ENCODE results near the gene PATJ. TPM values are rescaled to one million over a fixed set of nuclear protein-coding genes. Genes with fewer than 3 reads are reported as not detected.
"Not testable (repeated sequence)": the region's sequence is repeated elsewhere in the genome, so short reads cannot be mapped to it uniquely, and the experiment has no call there.

Gene PATJ
- total RNA-seq, 1 donor: 8.4 TPM

DNA sequence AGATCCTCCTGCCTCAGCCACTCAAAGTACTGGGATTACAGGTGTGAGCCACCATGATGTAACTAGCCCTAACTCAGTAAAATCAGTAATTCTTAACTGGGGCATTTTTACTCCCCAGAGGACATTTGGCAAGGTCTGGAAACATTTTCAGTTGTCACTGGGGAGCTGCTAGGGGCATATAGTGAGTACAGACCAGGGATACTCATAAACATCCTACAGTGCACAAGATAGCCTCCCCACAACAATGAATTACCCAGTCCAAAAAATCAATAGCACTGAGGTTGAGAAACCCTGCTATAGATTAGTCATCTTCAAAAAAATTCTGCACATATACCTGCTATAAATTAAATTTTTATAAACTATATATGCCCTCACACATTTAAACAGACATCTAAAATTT is 30.3 kb upstream of the PATJ start:
- no peak for TF ChIP-seq CTCF (IDR thresholded peaks at IDR 0.05; ENCODE audit: insufficient read depth, low read length)
- DNase-seq (ENCODE audit: low read depth): no peak
- H3K4me3 ChIP-seq (ENCODE audit: low read depth, low read length): no peak overlapping the region

DNA sequence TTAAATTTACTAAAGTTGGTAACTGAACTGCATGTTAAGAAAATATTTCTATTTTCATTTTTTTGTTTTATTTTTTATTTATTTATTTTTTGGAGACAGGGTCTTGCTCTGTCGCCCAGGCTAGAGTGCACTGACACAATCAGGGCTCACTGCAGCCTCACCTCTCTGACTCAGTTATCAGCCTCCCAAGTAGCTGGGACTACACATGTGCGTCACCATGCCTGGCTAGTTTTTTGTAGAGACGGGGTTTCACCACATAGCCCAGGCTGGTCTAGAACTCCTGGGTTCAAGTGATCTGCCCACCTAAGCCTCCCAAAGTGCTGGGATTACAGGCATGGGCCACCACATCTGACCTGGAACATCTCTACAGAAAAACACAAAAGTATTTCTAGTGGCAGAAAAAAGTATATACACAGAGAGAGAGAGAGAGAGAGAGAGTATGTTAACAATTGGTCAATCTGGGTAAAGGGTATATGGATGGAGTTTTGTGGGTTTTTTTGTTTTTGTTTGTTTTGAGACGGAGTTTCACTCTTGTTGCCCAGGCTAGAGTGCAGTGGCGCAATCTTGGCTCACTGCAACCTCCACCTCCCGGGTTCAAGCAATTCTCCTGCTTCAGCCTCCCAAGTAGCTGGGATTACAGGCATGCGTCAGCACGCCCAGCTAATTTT is 23.1 kb upstream of the PATJ start:
- DNase-seq (ENCODE audit: low read depth); H3K4me3 ChIP-seq (ENCODE audit: low read depth, low read length): not testable (repeated sequence)

DNA sequence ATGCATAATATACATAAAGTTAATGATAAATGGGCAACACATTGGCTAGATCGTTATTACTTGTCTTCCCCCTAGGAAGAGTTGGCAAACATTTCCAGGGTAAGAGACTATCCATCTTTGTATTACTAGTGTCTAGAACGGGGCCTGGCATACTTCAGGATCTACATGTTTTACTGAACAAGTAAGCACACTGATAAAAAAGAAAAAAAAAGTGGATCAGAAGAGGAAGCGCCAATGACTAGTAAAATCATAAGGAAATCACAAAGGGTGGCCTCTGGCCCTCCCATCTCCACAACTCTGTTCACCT is 17.8 kb upstream of the PATJ start:
- DNase-seq (ENCODE audit: low read depth): peak; percentile 17

DNA sequence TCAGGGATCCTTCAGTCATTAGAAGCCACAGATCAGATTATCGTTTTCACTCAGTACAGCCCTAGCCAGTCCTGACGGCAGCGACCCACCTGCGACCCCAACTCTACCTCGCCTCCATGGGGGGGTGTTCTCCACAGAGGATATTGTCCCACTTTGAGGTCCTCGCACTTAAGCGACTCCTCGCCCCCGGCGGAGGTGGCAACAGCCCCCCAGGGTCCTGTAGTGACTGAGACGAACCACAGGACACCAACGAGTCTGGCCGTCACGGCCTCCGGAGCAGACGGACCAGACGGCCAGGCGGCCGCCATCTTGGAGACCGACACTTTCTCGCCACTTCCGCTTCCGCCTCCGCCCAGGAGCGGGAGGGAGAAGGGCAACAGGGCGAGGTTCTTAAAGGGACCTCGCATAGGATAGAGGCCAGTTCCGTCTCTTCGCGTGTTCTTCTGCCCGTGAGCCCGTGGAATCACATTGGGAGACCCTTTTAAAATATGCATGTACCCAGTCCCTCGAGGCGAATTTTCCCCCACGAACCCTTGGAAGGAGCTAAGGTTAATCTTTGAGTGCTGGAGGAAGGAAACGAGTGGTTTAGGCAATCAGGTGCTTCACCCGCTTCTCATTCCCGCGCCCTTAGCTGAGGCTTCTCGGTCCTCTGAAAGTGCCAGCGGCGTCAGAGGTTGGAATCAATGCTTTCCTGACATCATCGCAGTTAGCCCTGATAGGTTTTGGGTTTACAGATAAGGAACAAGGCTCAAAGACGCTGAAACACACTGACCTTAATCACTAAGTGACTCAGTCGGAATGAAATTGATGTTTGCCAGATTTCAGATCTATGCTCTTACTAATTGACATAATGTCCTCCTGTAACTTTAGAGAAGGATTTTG is 17.2 kb upstream of the PATJ start, which contains the start of gene TM2D1:
Gene TM2D1 (minus strand): TSS at position 329 of the 882 bp plus-strand sequence. CDS start 21 bp downstream, at position 308.
- peak; percentile 85 for DNase-seq (ENCODE audit: low read depth)
- no peak for TF ChIP-seq CTCF (IDR thresholded peaks at IDR 0.05; ENCODE audit: insufficient read depth, low read length)
- H3K4me3 ChIP-seq (ENCODE audit: low read depth, low read length): peak within 1 kb of the TSS; percentile 100

More for the DNA sequence above, 17.8 kb upstream of the PATJ start:
- peak overlapping the region; percentile 100 for H3K4me3 ChIP-seq (ENCODE audit: low read depth, low read length)
- TF ChIP-seq CTCF (IDR thresholded peaks at IDR 0.05; ENCODE audit: insufficient read depth, low read length): no peak

DNA sequence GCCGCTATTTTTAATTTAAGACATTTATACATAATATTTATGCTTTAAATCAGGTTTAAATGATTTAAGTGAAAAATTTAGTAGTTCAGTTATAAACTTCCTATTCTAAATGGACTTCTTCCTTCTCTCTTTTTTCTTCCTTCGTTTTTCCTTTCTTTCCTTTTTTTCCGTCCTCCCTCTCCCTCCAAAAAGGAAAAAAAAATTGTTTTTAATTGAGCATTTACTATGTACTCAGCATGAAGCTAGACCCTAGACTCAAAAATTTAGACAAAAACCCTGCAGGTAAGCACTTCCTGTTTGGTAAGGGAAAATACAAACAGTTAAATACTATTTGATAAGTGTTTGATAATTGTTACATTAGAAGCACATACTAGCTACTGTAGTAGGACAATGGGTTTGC is 14.7 kb upstream of the PATJ start:
- no peak for TF ChIP-seq CTCF (IDR thresholded peaks at IDR 0.05; ENCODE audit: insufficient read depth, low read length)
- H3K4me3 ChIP-seq (ENCODE audit: low read depth, low read length): no peak overlapping the region
- no peak for DNase-seq (ENCODE audit: low read depth)

DNA sequence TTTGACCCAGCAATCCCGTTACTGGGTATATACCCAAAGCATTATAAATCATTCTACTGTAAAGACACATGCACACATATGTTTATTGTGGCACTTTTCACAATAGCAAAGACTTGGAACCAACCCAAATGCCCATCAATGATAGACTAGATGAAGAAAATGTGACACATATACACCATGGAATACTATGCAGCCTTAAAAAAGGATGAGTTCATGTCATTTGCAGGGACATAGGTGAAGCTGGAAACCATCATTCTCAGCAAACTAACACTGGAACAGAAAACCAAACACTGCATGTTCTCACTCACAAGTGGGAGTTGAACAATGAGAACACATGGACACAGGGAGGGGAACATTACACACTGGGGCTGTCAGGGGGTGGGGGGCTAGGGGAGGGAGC is 11.6 kb upstream of the PATJ start:
- not testable (repeated sequence) for DNase-seq (ENCODE audit: low read depth); H3K4me3 ChIP-seq (ENCODE audit: low read depth, low read length)

- TF ChIP-seq CTCF (IDR thresholded peaks at IDR 0.05; ENCODE audit: insufficient read depth, low read length): no peak
- no peak overlapping the region for H3K4me3 ChIP-seq (ENCODE audit: low read depth, low read length)
- no peak for DNase-seq (ENCODE audit: low read depth)
These were observed 9.6 kb upstream of the PATJ start for GRCh38 chr1:61732726-61733125.

All from fibroblast of the aortic adventitia (primary cell).